ENCODE data around the gene TYMS.

- TF ChIP-seq CTCF (IDR thresholded peaks at IDR 0.05) (no peak), POLR2A (IDR thresholded peaks at IDR 0.05) (no peak)
Measured at GRCh38 chr18:697012-697411, 39.6 kb downstream of the TYMS start.
